ENCODE data around the gene NRXN3.

DNA sequence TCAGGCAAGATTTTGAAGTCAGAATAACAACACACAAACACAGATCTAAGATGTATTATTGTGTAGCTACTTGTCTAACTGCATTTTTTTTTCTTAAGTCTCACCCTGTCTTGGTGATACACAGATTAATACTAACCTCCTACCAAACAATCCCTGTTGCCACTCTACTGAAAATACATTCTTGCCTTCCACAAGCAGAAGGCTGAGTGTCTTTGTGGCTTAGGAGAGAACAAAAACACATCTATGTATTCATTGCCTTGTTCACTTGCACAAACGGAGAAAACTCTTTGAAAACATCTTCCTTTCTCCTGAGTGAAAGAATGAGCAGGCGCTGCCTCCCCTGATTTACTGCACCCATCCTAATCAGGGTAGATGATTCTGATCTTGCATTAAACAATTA is 1398.9 kb downstream of the NRXN3 start:
- TF ChIP-seq BHLHE40 (IDR thresholded peaks at IDR 0.05; ENCODE audit: borderline replicate concordance) (no peak), ELF4 (IDR thresholded peaks at IDR 0.05) (no peak), FOXK2 (IDR thresholded peaks at IDR 0.05) (no peak), CTBP1 (IDR thresholded peaks at IDR 0.05; ENCODE audit: borderline replicate concordance) (no peak), SP1 (IDR thresholded peaks at IDR 0.05) (no peak), SUZ12 (IDR thresholded peaks at IDR 0.05) (no peak), L3MBTL2 (conservative IDR thresholded peaks at IDR 0.05) (no peak)

Measured in HEK293T (cell line).